NOMO-1 treated with dmso at 0.1 percent for 144 hours (cell line): ENCODE measurements around the gene JSRP1.

Source experiments
- DNase-seq: peaks from one replicate; lab custom pipeline; 2025; ENCODE audit not compliant: unreplicated experiment; lab: John Stamatoyannopoulos, UW

The JSRP1 gene, protein sequence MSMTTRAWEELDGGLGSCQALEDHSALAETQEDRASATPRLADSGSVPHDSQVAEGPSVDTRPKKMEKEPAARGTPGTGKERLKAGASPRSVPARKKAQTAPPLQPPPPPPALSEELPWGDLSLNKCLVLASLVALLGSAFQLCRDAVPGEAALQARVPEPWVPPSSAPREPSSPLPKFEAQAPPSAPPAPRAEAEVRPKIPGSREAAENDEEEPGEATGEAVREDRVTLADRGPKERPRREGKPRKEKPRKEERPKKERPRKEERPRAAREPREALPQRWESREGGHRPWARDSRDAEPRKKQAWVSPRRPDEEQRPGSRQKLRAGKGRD

GRCh38 chr19:2255982-2256685 lies at the start of gene JSRP1:
TSS of gene JSRP1 (minus strand) at chr19:2256417. CDS start at chr19:2255314, 1,103 bp downstream.
- DNase-seq: no peak

DNA sequence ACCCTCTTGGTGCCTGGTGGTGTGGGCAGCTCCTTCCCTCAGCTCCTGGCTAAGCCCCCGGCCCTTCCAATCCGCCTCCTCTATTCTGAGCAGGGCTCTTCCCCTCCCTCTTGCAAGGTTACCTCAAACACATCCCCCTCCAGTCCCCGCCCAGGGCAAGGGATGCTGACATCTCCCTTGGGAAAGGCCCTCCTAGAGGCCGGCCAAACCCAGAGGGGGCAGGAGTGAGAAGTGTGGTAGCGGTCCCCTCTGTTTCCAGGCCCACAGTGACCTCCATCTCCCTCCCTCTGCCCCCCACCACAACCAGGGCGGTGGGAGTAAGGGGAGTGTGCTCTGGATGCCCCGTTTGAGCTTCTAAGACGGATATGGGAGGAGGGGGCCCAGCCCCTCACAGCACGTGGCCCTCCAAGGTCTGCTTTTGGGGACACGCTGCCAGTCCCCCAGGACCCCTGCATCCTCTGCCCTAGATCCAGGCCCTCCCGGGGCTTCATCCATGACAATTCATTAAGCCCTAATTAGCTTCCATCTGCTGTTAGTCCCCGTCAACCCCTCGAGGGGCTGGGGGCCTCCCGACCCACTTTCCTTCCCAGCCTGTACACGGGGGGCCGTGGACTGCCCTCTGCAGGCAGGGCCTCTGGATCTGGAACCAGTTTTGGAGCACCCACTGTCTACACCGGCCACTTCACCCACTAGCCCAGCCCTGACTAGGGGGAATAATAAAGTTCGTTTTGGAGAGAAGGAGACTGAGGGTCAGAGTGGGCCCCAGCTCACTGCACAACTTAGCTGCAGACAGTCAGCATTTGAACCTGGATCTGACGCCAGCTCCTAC lies 49.4 kb upstream of the JSRP1 start:
- no peak for DNase-seq

DNA sequence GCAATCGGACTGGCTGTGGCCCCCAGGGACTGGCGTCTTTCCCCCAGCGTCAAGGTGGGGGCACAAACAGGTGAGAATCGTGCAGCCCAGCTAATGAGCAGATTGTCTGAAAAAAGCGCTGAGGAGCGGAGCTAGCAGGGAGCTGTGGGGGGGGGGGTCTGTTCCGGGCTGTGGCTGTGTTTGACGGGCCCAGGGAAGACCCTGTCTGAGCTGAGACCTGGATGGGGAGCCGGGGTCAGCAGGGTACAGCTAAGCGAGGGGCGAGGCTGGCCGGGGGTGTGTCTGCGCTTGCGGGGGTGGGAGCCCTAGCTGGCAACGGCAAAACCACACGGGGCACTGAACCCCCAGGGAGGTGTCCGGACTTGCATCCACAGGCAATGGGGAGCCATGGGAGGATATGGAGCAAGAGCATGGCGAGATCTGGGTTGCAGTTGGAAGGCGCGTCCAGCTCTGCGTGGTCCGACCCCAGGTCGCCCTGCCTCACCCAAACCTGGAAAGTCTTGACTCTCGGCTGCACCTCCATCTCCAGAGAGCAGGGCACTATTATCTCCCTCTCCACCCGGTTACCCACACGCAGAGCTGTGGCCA lies 47.1 kb upstream of the JSRP1 start:
- no peak for DNase-seq

DNA sequence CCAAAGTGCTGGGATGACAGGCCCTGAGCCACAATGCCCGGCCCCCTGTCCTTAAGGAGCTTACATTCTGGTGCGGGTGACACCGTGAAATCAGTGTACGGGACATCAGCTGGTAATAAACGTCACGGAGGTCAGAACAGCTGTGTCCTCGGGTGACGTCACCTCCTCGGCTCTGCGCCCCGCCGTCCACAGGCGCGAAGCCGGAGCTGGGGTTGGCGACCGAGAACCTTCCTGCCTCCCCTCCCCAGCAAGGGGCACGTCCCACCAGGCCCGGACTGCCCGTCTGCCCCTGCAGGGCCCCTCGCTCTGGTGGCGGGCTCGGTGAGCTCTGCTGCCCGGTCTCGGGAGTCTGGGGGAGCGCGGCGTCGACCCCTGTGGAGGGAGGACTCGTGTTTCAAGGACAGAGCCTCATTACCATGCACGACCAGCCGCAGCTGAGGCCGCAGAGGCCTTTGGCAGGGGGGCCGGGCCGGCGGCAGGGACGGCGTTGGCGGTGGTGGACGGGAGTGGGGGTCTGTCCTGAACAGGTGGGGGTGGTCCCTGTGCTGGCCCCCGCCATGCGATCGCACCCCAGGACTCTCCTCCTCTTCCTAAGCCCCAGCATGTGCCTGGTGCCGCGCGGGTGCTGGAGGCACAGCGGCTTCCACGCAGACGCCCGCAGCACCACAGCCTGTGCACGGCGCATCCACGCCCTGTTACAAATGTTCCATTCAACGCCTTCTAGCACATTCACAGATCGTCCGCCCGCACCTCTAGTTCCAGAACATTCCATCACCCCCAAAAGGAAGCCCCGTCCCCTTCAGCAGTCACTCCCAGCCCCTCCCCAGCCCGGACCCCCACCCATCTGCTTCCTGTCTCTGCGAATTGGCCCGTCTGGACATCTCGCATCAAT lies 46.3 kb upstream of the JSRP1 start:
- no peak for DNase-seq

DNA sequence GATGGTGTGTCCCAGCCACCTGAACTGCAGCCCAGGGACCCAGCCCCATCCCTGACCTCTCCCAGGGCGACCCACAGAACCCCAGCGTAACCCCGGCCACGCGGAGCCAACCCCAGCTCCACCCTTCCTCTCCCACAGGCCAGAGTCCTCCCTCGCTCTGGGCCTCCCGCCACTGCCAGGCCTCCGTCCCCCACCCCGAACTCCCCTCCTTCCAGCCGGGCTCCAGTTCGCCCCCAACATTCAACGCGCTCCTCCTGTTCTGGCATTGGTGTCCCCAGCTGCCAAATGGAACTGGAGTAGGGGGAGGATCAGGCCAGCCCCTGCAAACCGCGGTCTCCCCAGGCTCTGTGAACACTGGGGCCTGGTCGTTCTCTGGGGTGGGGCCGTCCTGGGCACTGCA lies 44.3 kb upstream of the JSRP1 start:
- DNase-seq: no peak

DNA sequence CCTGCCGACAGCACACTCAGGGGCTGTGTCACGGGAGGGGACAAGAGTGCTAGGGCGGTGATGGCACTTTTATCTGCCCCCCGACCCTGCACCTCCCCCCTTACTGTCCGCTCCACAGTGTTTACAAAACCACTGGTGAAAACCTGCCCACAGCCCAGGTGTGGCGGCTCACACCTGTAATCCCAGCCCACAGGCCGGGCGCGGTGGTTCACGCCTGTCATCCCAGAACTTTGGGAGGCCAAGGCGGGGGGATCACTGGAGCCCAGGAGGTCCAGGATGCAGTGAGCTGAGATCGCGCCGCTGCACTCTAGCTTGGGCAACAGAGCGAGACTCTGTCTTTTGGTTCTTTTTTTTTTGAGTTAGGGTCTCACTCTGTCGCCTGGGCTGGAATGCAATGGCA lies 39.9 kb upstream of the JSRP1 start:
- no peak for DNase-seq

GRCh38 chr19:2294687-2295335 lies 38.6 kb upstream of the JSRP1 start:
- no peak for DNase-seq

GRCh38 chr19:2291185-2291751 lies 35.1 kb upstream of the JSRP1 start:
- no peak for DNase-seq

- no peak for DNase-seq
Observed at GRCh38 chr19:2290441-2291184, 34.4 kb upstream of the JSRP1 start.

DNA sequence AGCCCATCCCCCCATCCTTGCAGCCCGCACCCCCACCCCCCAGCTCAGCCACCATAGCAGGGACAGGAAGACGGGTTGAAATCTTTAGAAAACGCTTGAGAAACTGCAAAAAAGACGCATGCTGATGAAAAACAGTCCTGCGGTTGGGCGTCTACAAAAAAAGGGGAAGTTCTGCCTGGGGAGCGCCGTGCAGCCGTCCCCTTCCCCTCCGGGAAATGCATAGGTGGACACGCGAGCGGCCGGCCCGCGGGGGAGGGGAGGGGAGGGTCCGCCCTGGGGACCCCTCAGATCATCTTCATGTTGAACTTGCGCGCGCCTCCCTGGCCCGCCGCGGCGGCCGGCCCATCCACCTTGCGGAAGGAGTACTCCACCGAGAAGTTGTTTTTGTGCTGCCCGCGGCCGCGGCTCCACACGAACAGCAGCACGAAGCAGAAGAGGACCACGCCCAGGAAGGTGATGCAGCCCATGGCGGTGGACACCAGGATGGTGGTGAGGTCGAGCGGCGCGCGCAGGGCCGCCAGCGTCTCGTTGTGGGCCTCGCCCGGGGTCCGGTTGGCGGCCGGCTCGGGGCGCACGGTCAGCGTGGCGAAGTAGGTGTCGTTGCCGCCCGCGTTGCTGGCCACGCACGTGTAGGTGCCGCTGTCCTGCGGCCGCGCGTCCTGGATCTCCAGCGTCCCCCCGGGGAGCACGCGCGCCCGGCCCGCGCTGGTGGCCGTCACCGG lies 33.7 kb upstream of the JSRP1 start:
- DNase-seq: peak; percentile 91

DNA sequence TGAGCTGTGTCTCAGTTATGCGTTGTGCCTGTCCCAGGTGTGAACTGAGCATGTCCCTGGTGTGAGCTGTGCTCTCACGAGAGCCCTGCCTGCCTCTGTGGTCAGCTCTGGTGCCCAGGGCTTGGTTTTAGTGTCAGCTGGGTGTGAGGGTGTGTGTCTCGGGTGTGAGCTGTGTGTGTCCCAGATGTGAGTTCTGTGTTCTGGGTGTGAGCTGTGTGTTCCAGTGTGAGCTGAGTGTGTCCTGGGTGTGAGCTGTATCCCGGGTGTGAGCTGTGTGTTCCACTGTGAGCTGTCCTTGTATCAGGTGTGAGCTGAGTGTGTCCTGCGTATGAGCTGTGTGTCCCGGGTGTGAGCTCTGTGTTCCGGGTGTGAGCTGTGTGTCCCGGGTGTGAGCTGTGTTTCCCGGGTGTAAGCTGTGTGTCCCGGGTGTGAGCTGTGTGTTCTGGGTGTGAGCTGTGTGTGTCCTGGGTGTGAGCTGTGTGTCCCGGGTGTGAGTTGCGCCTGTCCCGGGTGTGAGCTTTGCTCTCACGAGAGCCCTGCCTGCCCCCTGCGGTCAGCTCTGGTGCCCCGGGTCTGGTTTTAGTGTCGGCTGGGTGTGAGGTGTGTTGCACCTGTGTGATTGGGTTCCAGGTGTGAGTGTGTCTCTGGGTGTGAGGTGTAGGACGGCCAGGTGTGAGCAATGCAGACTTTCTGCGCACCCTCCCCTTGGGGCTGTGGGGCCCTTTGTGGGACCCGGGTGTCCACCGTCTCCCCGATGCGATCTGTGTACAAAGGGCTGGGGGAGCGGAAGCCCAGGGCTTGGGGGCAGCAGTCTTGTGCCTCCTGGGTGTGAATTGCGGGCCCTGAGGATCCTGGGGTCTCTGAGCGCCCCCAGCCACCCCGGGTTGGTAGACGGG lies 32.8 kb upstream of the JSRP1 start:
- DNase-seq: no peak

GRCh38 chr19:2288338-2288817 lies 32.2 kb upstream of the JSRP1 start:
- peak; percentile 71 for DNase-seq

GRCh38 chr19:2287585-2288337 lies 31.5 kb upstream of the JSRP1 start:
- no peak for DNase-seq

GRCh38 chr19:2286402-2287140 lies 30.4 kb upstream of the JSRP1 start:
- DNase-seq: no peak

- DNase-seq: no peak
Observed at GRCh38 chr19:2283835-2284507, 27.8 kb upstream of the JSRP1 start.
